IMR-90 (cell line): Measurements from ENCODE around the gene PDK3. TPM values are rescaled to one million over a fixed set of nuclear protein-coding genes. Genes with fewer than 3 reads are reported as not detected.

Source experiments
- ATAC-seq: fragments of 200-7000 bp; cut with Tn5 transposase; 2 replicates; pipeline ENCODE4 v1.9.1; 2020; ENCODE audit warnings: low read depth, mild to moderate bottlenecking, moderate library complexity
- BruUV-seq: library from RNA; stranded (reverse); fragments of 400-500 nt; replicated peaks from 2 replicates; lab custom pipeline; 2021; lab: Mats Ljungman, UMichigan
- CTCF ChIA-PET: fragments of 300-600 bp; formaldehyde crosslinking; extraction: SDS; loops from one replicate; lab custom pipeline; 2021; ENCODE audit warnings: antibody characterized with exemption; lab: Yijun Ruan, JAX
- POLR2A ChIA-PET: fragments of 300-600 bp; sonication (Branson Sonifier 250); formaldehyde crosslinking; loops from one replicate; lab custom pipeline; 2022; ENCODE audit warnings: antibody characterized with exemption; ENCODE audit not compliant: unreplicated experiment; lab: Charles Lee
- DNase-seq: peaks from one replicate; pipeline ENCODE4 v3.0.0; 2013
- H2AFZ ChIP-seq: replicated peaks from 2 replicates; pipeline ENCODE3; 2013; ENCODE audit warnings: low read length, mild to moderate bottlenecking; ENCODE audit not compliant: poor library complexity
- H2AK5ac ChIP-seq: 2 replicates; pipeline ENCODE4 v1.6.1; 2013; ENCODE audit warnings: low read depth, low read length, inconsistent platforms
- H2AK9ac ChIP-seq: replicated peaks from 2 replicates; pipeline ENCODE3; 2013; ENCODE audit warnings: mild to moderate bottlenecking, low read depth, low read length, moderate library complexity; ENCODE audit not compliant: poor library complexity
- H2BK120ac ChIP-seq: 2 replicates; pipeline ENCODE4 v1.6.1; 2013; ENCODE audit warnings: low read depth, low read length, inconsistent platforms
- H2BK15ac ChIP-seq: 3 replicates; pipeline ENCODE4 v1.6.1; 2013; ENCODE audit warnings: low read depth, low read length, inconsistent platforms
- H2BK20ac ChIP-seq: 2 replicates; pipeline ENCODE4 v1.6.1; 2013; ENCODE audit warnings: low read depth, mild to moderate bottlenecking, inconsistent platforms, low read length, moderate library complexity
- H2BK5ac ChIP-seq: 2 replicates; pipeline ENCODE4 v1.6.1; 2013; ENCODE audit warnings: mild to moderate bottlenecking, low read depth, low read length, inconsistent platforms; ENCODE audit not compliant: poor library complexity, severe bottlenecking
- H3K14ac ChIP-seq: replicated peaks from 2 replicates; pipeline ENCODE4 v1.6.1; 2013; ENCODE audit warnings: low read depth, low read length, inconsistent platforms
- H3K18ac ChIP-seq: 2 replicates; pipeline ENCODE4 v1.6.1; 2013; ENCODE audit warnings: low read depth, low read length, control low read depth
- H3K23ac ChIP-seq: 2 replicates; pipeline ENCODE4 v1.6.1; 2013; ENCODE audit warnings: low read depth, low read length, inconsistent platforms
- H3K27ac ChIP-seq: 2 replicates; pipeline ENCODE4 v1.5.1; 2013; ENCODE audit warnings: mild to moderate bottlenecking, control low read depth, low read length; ENCODE audit not compliant: insufficient read depth
- H3K27me3 ChIP-seq: 2 replicates; pipeline ENCODE4 v1.6.1; 2013; ENCODE audit warnings: low read length; ENCODE audit not compliant: control insufficient read depth, insufficient read depth
- H3K36me3 ChIP-seq: 2 replicates; pipeline ENCODE4 v1.6.1; 2013; ENCODE audit warnings: low read length, mixed read lengths; ENCODE audit not compliant: control insufficient read depth, insufficient read depth
- H3K4ac ChIP-seq: 2 replicates; pipeline ENCODE4 v1.6.1; 2013; ENCODE audit warnings: low read depth, low read length, inconsistent platforms
- H3K4me1 ChIP-seq: 2 replicates; pipeline ENCODE4 v1.6.1; 2013; ENCODE audit warnings: low read length, mixed read lengths; ENCODE audit not compliant: control insufficient read depth, insufficient read depth
- H3K4me2 ChIP-seq: 2 replicates; pipeline ENCODE4 v1.6.1; 2013; ENCODE audit warnings: low read depth, mild to moderate bottlenecking, control low read depth, low read length, moderate library complexity
- H3K4me3 ChIP-seq: 2 replicates; pipeline ENCODE4 v1.5.1; 2013; ENCODE audit warnings: low read depth, mild to moderate bottlenecking, control low read depth, low read length, moderate library complexity; ENCODE audit not compliant: insufficient read depth
- H3K56ac ChIP-seq: 2 replicates; pipeline ENCODE4 v1.6.1; 2013; ENCODE audit warnings: low read length, inconsistent platforms; ENCODE audit not compliant: insufficient read depth; ENCODE audit errors: extremely low read depth
- H3K79me1 ChIP-seq, 2 experiments: 2 replicates each; pipeline ENCODE4 v1.6.1; 2013; ENCODE audit warnings: low read length in 2 of 2, inconsistent platforms in 1 of 2, low read depth in 1 of 2
- H3K9ac ChIP-seq: 2 replicates; pipeline ENCODE4 v1.6.1; 2013; ENCODE audit warnings: low read depth, low read length, control low read depth
- H3K9me1 ChIP-seq: 2 replicates; pipeline ENCODE4 v1.6.1; 2013; ENCODE audit warnings: low read length, inconsistent platforms; ENCODE audit not compliant: insufficient read depth
- H3K9me3 ChIP-seq: 2 replicates; pipeline ENCODE4 v1.6.1; 2013; ENCODE audit warnings: low read length; ENCODE audit not compliant: control insufficient read depth, insufficient read depth
- H4K20me1 ChIP-seq: 2 replicates; pipeline ENCODE4 v1.6.1; 2013; ENCODE audit warnings: low read length, inconsistent platforms; ENCODE audit not compliant: insufficient read depth
- H4K5ac ChIP-seq: 2 replicates; pipeline ENCODE4 v1.6.1; 2013; ENCODE audit warnings: mild to moderate bottlenecking, low read depth, low read length, control low read depth
- H4K8ac ChIP-seq, 2 experiments: 2 replicates each; pipeline ENCODE4 v1.6.1; 2013; ENCODE audit warnings: low read depth in 2 of 2, low read length in 2 of 2, control low read depth in 1 of 2, inconsistent platforms in 1 of 2
- H4K91ac ChIP-seq: 2 replicates; pipeline ENCODE4 v1.6.1; 2013; ENCODE audit warnings: low read depth, low read length, inconsistent platforms; ENCODE audit not compliant: insufficient read depth
- FOS ChIP-seq: fragments of 150-350 bp; IDR thresholded peaks from 2 replicates; pipeline ENCODE4 v1.6.1; 2016; ENCODE audit warnings: low read depth, low read length
- MXI1 ChIP-seq: IDR thresholded peaks from 2 replicates; pipeline ENCODE4 v1.6.1; 2012; ENCODE audit warnings: low read depth, mild to moderate bottlenecking, low read length, moderate library complexity, borderline replicate concordance
- SMC3 ChIP-seq: fragments of 150-350 bp; IDR thresholded peaks from 2 replicates; pipeline ENCODE4 v1.6.1; 2016; ENCODE audit warnings: low read depth, mild to moderate bottlenecking, antibody characterized with exemption, low read length, moderate library complexity
- WGBS, 2 experiments: methylation state at CpG; one replicate each; pipeline versions ENCODE4 v1.1.5 to v1.1.7; 2013; ENCODE audit warnings: missing lambda C conversion rate in 2 of 2; ENCODE audit not compliant: insufficient read length in 1 of 2; ENCODE audit errors: extremely low coverage in 2 of 2; 5-methylcytosine and 5-hydroxymethylcytosine counted together
- dilution Hi-C: fragments of 300-500 bp; cut with HindIII; formaldehyde crosslinking; loops from one replicate; pipeline ENCODE4 v1.14.3; 2018; ENCODE audit warnings: low sequenced_read_pairs; ENCODE audit not compliant: unreplicated experiment
- in situ Hi-C: fragments of 300-500 bp; cut with MboI; formaldehyde crosslinking; loops from 3 replicates; pipeline ENCODE4 v1.14.3; 2019; ENCODE audit warnings: low sequenced_read_pairs, inconsistent platforms, mixed read lengths
- intact Hi-C: fragments of 100-400 bp; cut with micrococcal nuclease; formaldehyde crosslinking; loops from 2 replicates; pipeline ENCODE4 v1.10.0; 2022
- polyA plus RNA-seq, 3 experiments: library from polyadenylated mRNA; depleted of rRNA; stranded (reverse); fragments of >200 nt; gene quantifications; 2 replicates each; pipeline ENCODE4 v1.2.3, GENCODE V29; 2012; ENCODE audit warnings: low replicate concordance in 1 of 3
- total RNA-seq: library from RNA; depleted of rRNA; stranded (reverse); fragments of >200 nt; gene quantifications from 2 replicates; pipeline ENCODE4 v1.2.3, GENCODE V29; 2012
- TF ChIP-seq, protein P1 (sequence below): conservative IDR thresholded peaks from 2 replicates; pipeline ENCODE4 v1.5.1; 2012; ENCODE audit warnings: mild to moderate bottlenecking, low read depth, low read length, improper control_type of control experiment

PDK3 gene
- total and polyA plus RNA-seq, 2 of the 4 experiments (the other 2 are of a cell fraction) = 2.3 to 4.8 TPM

GRCh38 chrX:24426921-24427746, 38.0 kb upstream of the PDK3 start:
- CTCF ChIA-PET = no interaction called here

More at GRCh38 chrX:24426921-24427746, 38.0 kb upstream of the PDK3 start:
- intact Hi-C loops (no loop called here), dilution Hi-C loops (no loop called here), in situ Hi-C loops (no loop called here)
- H2AK9ac ChIP-seq = no peak overlapping the region
- no peak overlapping the region for H2BK15ac ChIP-seq
- ATAC-seq (no peak), DNase-seq (no peak)
- POLR2A ChIA-PET = no interaction called here
- H3K23ac ChIP-seq = no peak overlapping the region
- H3K4me3 ChIP-seq = no peak overlapping the region
- no peaks in the 10 kb centered on the region for H3K9me3 ChIP-seq
- BruUV-seq = no TSS peak
- H3K18ac ChIP-seq = no peak overlapping the region
- H2AFZ ChIP-seq = no peak overlapping the region
- no peaks in the 10 kb centered on the region for H3K4me1 ChIP-seq
- H3K14ac ChIP-seq = no peak overlapping the region
- H2BK120ac ChIP-seq = no peak overlapping the region
- no peak overlapping the region for H4K5ac ChIP-seq
- no peak overlapping the region for H3K4me2 ChIP-seq
- no peak overlapping the region for H3K27ac ChIP-seq
- no peak overlapping the region for H4K8ac ChIP-seq
- no peaks in the 10 kb centered on the region for H4K20me1 ChIP-seq
- H3K36me3 ChIP-seq = no peaks in the 10 kb centered on the region
- H3K9me1 ChIP-seq = no peaks in the 10 kb centered on the region
- H3K79me1 ChIP-seq = no peaks in the 10 kb centered on the region
- H2BK20ac ChIP-seq = no peak overlapping the region
- no peak overlapping the region for H3K4ac ChIP-seq
- no peak overlapping the region for H3K9ac ChIP-seq
- 54% methylated on average over 3 of the region's 10 CpGs; no CpG with 5 or more reads in 1 of the 2 experiments for WGBS, 2 experiments
- TF ChIP-seq, protein P1, sequence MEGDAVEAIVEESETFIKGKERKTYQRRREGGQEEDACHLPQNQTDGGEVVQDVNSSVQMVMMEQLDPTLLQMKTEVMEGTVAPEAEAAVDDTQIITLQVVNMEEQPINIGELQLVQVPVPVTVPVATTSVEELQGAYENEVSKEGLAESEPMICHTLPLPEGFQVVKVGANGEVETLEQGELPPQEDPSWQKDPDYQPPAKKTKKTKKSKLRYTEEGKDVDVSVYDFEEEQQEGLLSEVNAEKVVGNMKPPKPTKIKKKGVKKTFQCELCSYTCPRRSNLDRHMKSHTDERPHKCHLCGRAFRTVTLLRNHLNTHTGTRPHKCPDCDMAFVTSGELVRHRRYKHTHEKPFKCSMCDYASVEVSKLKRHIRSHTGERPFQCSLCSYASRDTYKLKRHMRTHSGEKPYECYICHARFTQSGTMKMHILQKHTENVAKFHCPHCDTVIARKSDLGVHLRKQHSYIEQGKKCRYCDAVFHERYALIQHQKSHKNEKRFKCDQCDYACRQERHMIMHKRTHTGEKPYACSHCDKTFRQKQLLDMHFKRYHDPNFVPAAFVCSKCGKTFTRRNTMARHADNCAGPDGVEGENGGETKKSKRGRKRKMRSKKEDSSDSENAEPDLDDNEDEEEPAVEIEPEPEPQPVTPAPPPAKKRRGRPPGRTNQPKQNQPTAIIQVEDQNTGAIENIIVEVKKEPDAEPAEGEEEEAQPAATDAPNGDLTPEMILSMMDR = no peak
- TF ChIP-seq SMC3 (no peak), MXI1 (no peak), FOS (no peak)
- H3K27me3 ChIP-seq = peaks cover 1% of the 10 kb centered on the region
- H2AK5ac ChIP-seq = no peak overlapping the region
- no peak overlapping the region for H2BK5ac ChIP-seq
- no peak overlapping the region for H4K91ac ChIP-seq
- H3K56ac ChIP-seq = no peak overlapping the region
